Transverse colon (tissue), 4 donors: Measurements from ENCODE around the gene SMIM7. TPM values are rescaled to one million over a fixed set of nuclear protein-coding genes. Genes with fewer than 3 reads are reported as not detected.
A peak's percentile ranks its signal among the peaks of the same experiment; 100 is the strongest.

Experiments used
- DNase-seq: peaks from one replicate; pipeline ENCODE4 v3.0.0-alpha.2; 2019
- H3K27ac ChIP-seq, 4 donors: fragments of 200-600 bp; sonication (generic); 2 replicates each; pipeline ENCODE4 v1.5.1; 2016 to 2018; ENCODE audit warnings: inconsistent platforms in 4 of 4
- H3K27me3 ChIP-seq: fragments of 200-600 bp; sonication (generic); 2 replicates; pipeline ENCODE4 v1.5.1; 2017; ENCODE audit warnings: inconsistent platforms
- H3K36me3 ChIP-seq, 4 donors: fragments of 200-600 bp; sonication (generic); 2 replicates each; pipeline ENCODE4 v1.5.1; 2017 to 2019; ENCODE audit warnings: inconsistent platforms in 4 of 4
- H3K4me1 ChIP-seq, 4 donors: fragments of 200-600 bp; sonication (generic); 2 replicates each; pipeline ENCODE4 v1.5.1; 2017 to 2020; ENCODE audit warnings: inconsistent platforms in 4 of 4
- H3K4me3 ChIP-seq, 4 donors: fragments of 200-600 bp; sonication (generic); 1 replicate in 1 of 4; 2 replicates in 3 of 4; pipeline versions ENCODE4 v1.5.1 to v1.6.1; 2017 to 2019; ENCODE audit warnings: inconsistent platforms in 4 of 4
- H3K9me3 ChIP-seq, 2 donors: fragments of 200-600 bp; sonication (generic); 2 replicates each; pipeline ENCODE4 v1.5.1; 2017 to 2019; ENCODE audit warnings: inconsistent platforms in 2 of 2
- EP300 ChIP-seq: sonication (generic); formaldehyde crosslinking; IDR thresholded peaks from one replicate; pipeline ENCODE4 v1.6.1; 2017; ENCODE audit warnings: antibody characterized with exemption, low read depth
- POLR2A ChIP-seq: fragments of 450-650 bp; IDR thresholded peaks from one replicate; pipeline ENCODE4 v1.6.1; 2016; ENCODE audit warnings: antibody characterized with exemption, mild to moderate bottlenecking, moderate library complexity
- POLR2AphosphoS5 ChIP-seq, 3 donors: sonication (generic); formaldehyde crosslinking; IDR thresholded peaks; one replicate each; pipeline ENCODE4 v1.6.1; 2016; ENCODE audit warnings: antibody characterized with exemption in 3 of 3
- WGBS, 2 donors: methylation state at CpG; one replicate each; pipeline ENCODE4 v1.1.5; 2018; ENCODE audit warnings: low coverage in 1 of 2; 5-methylcytosine and 5-hydroxymethylcytosine counted together
- in situ Hi-C, 4 donors: fragments of 200-750 bp; cut with MboI; loops; one replicate each; pipeline versions ENCODE4 v1.15.0 to v1.15.1; 2017; ENCODE audit warnings: low sequenced_read_pairs in 3 of 4, low pct_ligation_motif_present in 1 of 4, low pct_unique_long_range_greater_than_20kb in 1 of 4
- intact Hi-C: fragments of 100-400 bp; cut with DNase I; formaldehyde crosslinking; loops from one replicate; pipeline ENCODE4 v1.15.1; 2023; ENCODE audit warnings: low total_unique reads
- total RNA-seq, 4 donors: library from RNA; depleted of rRNA; stranded (reverse); fragments of >200 nt; gene quantifications; one replicate each; pipeline ENCODE4 v1.1.0, GENCODE V29; 2016
- TF ChIP-seq, protein P1 (sequence below), 5 experiments: fragments of 200-600 bp in 3 of 5; fragments of 450-650 bp in 2 of 5; sonication (generic) in 3 of 5; IDR thresholded peaks; 1 replicate in 2 of 5; 2 replicates in 3 of 5; pipeline ENCODE4 v1.5.1; 2016 to 2017; ENCODE audit warnings: antibody characterized with exemption in 5 of 5, inconsistent platforms in 3 of 5, mild to moderate bottlenecking in 2 of 5, moderate library complexity in 1 of 5

Gene SMIM7
- total RNA-seq, 4 donors from 2014 or later: 28.8 to 1,114 (median 108) TPM

DNA sequence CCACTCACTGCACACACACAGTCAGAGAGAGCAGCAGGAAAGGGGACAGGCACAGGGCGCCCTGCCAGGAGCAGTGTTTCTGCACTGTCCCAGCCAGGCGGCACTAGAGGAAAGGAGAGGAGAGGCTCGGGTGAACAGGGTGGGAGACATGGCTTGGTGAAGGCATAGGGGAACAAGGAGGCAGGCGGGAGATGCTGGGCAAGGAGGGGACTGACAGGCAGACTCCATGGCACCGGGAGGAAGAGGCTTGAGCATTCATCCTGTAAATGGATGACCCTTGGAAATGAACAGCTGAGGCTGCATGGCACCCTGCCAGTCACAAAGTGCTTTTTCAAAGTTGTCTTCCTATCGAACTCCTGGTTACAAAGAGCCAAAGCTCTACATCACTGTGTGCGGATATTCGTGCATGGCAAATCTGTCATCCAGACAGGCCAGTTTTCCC, 54.4 kb downstream of the SMIM7 start:
- no peak overlapping the region for H3K4me3 ChIP-seq
- intact Hi-C loops: no loop called here
- no peak for TF ChIP-seq POLR2AphosphoS5 (IDR thresholded peaks at IDR 0.05)
- TF ChIP-seq EP300: no peak
- TF ChIP-seq, protein P1, sequence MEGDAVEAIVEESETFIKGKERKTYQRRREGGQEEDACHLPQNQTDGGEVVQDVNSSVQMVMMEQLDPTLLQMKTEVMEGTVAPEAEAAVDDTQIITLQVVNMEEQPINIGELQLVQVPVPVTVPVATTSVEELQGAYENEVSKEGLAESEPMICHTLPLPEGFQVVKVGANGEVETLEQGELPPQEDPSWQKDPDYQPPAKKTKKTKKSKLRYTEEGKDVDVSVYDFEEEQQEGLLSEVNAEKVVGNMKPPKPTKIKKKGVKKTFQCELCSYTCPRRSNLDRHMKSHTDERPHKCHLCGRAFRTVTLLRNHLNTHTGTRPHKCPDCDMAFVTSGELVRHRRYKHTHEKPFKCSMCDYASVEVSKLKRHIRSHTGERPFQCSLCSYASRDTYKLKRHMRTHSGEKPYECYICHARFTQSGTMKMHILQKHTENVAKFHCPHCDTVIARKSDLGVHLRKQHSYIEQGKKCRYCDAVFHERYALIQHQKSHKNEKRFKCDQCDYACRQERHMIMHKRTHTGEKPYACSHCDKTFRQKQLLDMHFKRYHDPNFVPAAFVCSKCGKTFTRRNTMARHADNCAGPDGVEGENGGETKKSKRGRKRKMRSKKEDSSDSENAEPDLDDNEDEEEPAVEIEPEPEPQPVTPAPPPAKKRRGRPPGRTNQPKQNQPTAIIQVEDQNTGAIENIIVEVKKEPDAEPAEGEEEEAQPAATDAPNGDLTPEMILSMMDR (IDR thresholded peaks at IDR 0.05): no peak
- no peak for TF ChIP-seq POLR2A
- in situ Hi-C loops: no loop called here
- peak overlapping the region in 3 of 4 donors; percentile 33 to 86 (median 44) for H3K27ac ChIP-seq
- no peaks in the 10 kb centered on the region for H3K27me3 ChIP-seq
- no peaks in the 10 kb centered on the region for H3K9me3 ChIP-seq
- 61 to 100% methylated on average over 1 to 8 of the region's 8 CpGs for WGBS, 2 donors
- H3K36me3 ChIP-seq: no peaks in the 10 kb centered on the region
- no peak for DNase-seq
- H3K4me1 ChIP-seq: peaks cover 21 to 46% (median 29%) of the 10 kb centered on the region in 4 donors

DNA sequence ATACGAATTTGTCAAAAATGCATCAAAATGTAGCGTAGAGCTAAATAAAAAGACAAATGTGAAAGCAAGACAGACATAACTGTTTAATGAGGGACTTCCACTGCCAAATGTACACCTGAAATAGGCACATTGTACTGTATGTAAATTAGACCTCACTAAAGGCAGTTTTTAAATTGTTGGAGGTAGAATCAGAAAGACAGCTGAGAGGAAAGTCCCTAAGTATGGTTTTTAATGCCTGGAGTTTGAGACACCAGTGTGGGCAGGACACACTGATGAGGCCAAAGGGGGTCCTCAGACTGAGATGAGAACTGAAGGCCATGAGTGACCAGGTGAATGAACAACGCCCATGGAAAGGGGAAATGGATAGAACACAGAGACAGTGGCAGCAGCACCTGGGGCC, 54.8 kb downstream of the SMIM7 start:
- intact Hi-C loops: no loop called here
- H3K4me3 ChIP-seq: no peak overlapping the region
- no peaks in the 10 kb centered on the region for H3K36me3 ChIP-seq
- TF ChIP-seq POLR2AphosphoS5 (IDR thresholded peaks at IDR 0.05) (no peak), EP300 (no peak), POLR2A (no peak)
- TF ChIP-seq, protein P1 (IDR thresholded peaks at IDR 0.05): no peak
- 83 to 100% methylated on average over 2 to 3 of the region's 3 CpGs for WGBS, 2 donors
- peaks cover 21 to 44% (median 29%) of the 10 kb centered on the region in 4 donors for H3K4me1 ChIP-seq
- no peaks in the 10 kb centered on the region for H3K9me3 ChIP-seq
- H3K27me3 ChIP-seq: no peaks in the 10 kb centered on the region
- in situ Hi-C loops: no loop called here
- DNase-seq: no peak
- peak overlapping the region in 2 of 4 donors; percentile 33 to 44 for H3K27ac ChIP-seq

DNA sequence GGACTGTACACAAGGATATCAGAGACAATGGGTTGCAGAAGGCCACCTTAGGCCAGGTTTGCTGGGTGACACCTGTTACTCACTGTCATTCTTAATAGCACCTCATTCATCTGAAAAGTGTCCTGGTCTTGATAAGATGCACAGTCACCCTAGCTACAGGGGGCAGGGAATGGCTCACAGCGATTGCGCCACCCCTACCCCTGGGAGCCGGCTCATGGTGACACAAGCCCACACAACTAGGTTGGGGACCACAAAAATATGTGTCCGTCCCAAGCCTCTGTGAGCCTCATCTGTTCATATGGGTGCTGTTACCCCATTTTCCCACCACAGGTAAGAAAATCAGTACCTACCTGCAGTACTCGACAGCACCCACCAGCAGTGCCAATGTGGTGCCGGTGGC, 55.3 kb downstream of the SMIM7 start:
- Histone ChIP-seq H3K4me3 (no peak overlapping the region), H3K36me3 (no peaks in the 10 kb centered on the region), H3K27me3 (no peaks in the 10 kb centered on the region), H3K27ac (no peak overlapping the region), H3K4me1 (peaks cover 21 to 44% (median 27%) of the 10 kb centered on the region in 4 donors), H3K9me3 (no peaks in the 10 kb centered on the region)
- TF ChIP-seq EP300 (no peak), POLR2A (no peak), POLR2AphosphoS5 (IDR thresholded peaks at IDR 0.05) (no peak)
- TF ChIP-seq, protein P1 (IDR thresholded peaks at IDR 0.05): no peak
- 91 to 100% methylated on average over 2 to 6 of the region's 6 CpGs for WGBS, 2 donors
- in situ Hi-C loops: no loop called here
- intact Hi-C loops: no loop called here
- DNase-seq: no peak

DNA sequence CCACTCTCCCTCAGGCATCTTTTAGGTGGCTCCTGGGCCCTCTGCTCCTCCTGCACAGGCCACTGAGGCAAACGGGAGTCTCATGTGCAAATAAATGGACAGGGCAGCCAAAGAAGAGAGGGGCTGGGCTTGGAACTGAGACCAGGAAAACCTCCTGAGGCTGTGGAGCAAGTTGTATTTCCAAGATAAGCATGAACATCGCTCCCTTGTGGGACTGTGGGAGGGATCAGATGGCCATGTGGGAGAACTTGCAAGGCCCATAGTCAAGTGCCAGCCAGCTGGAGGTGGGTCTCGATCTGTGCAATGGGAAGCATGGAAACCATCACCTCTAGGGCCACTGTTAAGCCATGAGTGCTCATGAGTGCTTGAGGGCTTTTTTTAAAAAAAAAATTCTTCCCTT, 56.9 kb downstream of the SMIM7 start:
- in situ Hi-C loops: no loop called here
- TF ChIP-seq EP300 (no peak), POLR2AphosphoS5 (IDR thresholded peaks at IDR 0.05) (no peak), POLR2A (no peak)
- TF ChIP-seq, protein P1 (IDR thresholded peaks at IDR 0.05): no peak

More for the DNA sequence above, 56.9 kb downstream of the SMIM7 start:
- Histone ChIP-seq H3K9me3 (no peaks in the 10 kb centered on the region), H3K4me1 (peaks cover 14 to 39% (median 23%) of the 10 kb centered on the region in 4 donors), H3K27me3 (no peaks in the 10 kb centered on the region), H3K27ac (no peak overlapping the region), H3K36me3 (no peaks in the 10 kb centered on the region), H3K4me3 (no peak overlapping the region)
- intact Hi-C loops: no loop called here
- DNase-seq: no peak
- 61 to 82% methylated on average over 2 to 3 of the region's 3 CpGs for WGBS, 2 donors
